Stimulated activated CD4-positive, alpha-beta T cell treated with anti-CD3 and anti-CD28 coated beads, Interleukin-12 subunit alpha, Interleukin-12 subunit beta, amount 100 ng/mL, for 24 hours (primary cell): ENCODE data around the gene C16orf89.
"Not testable (repeated sequence)": the region's sequence is repeated elsewhere in the genome, so short reads cannot be mapped to it uniquely, and the experiment has no call there.

ENCODE experiments used
- DNase-seq, 2 experiments: peaks; one replicate each; pipeline ENCODE4 v3.0.0-alpha.2; 2020; ENCODE audit warnings: low read depth in 2 of 2

The C16orf89 gene

GRCh38 chr16:5060073-5060641 lies 5.6 kb downstream of the C16orf89 start:
- no peak for DNase-seq

GRCh38 chr16:5059386-5060072 lies 6.2 kb downstream of the C16orf89 start:
- DNase-seq = no peak

GRCh38 chr16:5058476-5058875 lies 7.3 kb downstream of the C16orf89 start:
- no peak for DNase-seq

- peak in 1 of 2 experiments; percentile 22 for DNase-seq
These were observed 9.4 kb downstream of the C16orf89 start for GRCh38 chr16:5056352-5056751.

GRCh38 chr16:5054876-5055865 lies 10.6 kb downstream of the C16orf89 start:
- DNase-seq = no peak

GRCh38 chr16:5046914-5047313 lies 18.8 kb downstream of the C16orf89 start:
- DNase-seq = no peak

GRCh38 chr16:5045499-5046115 lies 20.1 kb downstream of the C16orf89 start:
- no peak for DNase-seq

- DNase-seq = not testable (repeated sequence)
These were observed 21.2 kb downstream of the C16orf89 start for GRCh38 chr16:5044581-5044980.

GRCh38 chr16:5044011-5044540 lies 21.7 kb downstream of the C16orf89 start:
- no peak for DNase-seq

- DNase-seq = no peak
These were observed 23.1 kb downstream of the C16orf89 start for GRCh38 chr16:5042574-5043171.

GRCh38 chr16:5041600-5042133 lies 24.1 kb downstream of the C16orf89 start:
- no peak for DNase-seq

GRCh38 chr16:5040451-5040850 lies 25.3 kb downstream of the C16orf89 start:
- DNase-seq = no peak

- no peak for DNase-seq
These were observed 29.3 kb downstream of the C16orf89 start for GRCh38 chr16:5036228-5037156.

GRCh38 chr16:5035909-5036227 lies 29.9 kb downstream of the C16orf89 start:
- no peak for DNase-seq

- no peak for DNase-seq
These were observed 31.6 kb downstream of the C16orf89 start for GRCh38 chr16:5034167-5034523.

- peak; percentile 63 to 72 for DNase-seq
These were observed 32.2 kb downstream of the C16orf89 start, which contains the start of gene NAGPA for GRCh38 chr16:5033256-5034166. NAGPA (minus strand) TSS chr16:5033935; CDS start chr16:5033914, 21 bp downstream.

- no peak for DNase-seq
These were observed 33.0 kb downstream of the C16orf89 start for GRCh38 chr16:5032748-5033167.

- DNase-seq = no peak
These were observed 34.2 kb downstream of the C16orf89 start for GRCh38 chr16:5031601-5032000.
